AG09309 (cell line): Measurements from ENCODE around the gene PRIM1.

Source experiments
- DNase-seq: peaks from one replicate; pipeline ENCODE4 v3.0.0-alpha.2; 2010; ENCODE audit warnings: low read depth
- H3K4me3 ChIP-seq: 2 replicates; pipeline ENCODE4 v1.5.1; 2011; ENCODE audit warnings: mild to moderate bottlenecking, low read depth, low read length, moderate library complexity; ENCODE audit not compliant: control insufficient read depth
- CTCF ChIP-seq: IDR thresholded peaks from 2 replicates; pipeline ENCODE4 v1.5.1; 2011; ENCODE audit warnings: mild to moderate bottlenecking, low read depth, low read length, inconsistent platforms; ENCODE audit not compliant: insufficient read depth, control insufficient read depth; ENCODE audit errors: missing control alignments

PRIM1 gene

GRCh38 chr12:56688129-56688845, 63.8 kb downstream of the PRIM1 start, which contains the start of gene PTGES3:
PTGES3 (minus strand) TSS chr12:56688284; CDS start chr12:56687999, 285 bp downstream.
- DNase-seq, result peak; percentile 86
- peak within 1 kb of the TSS; percentile 92 for H3K4me3 ChIP-seq
- no peak for TF ChIP-seq CTCF

- no peak for DNase-seq
- peak overlapping the region; percentile 92 for H3K4me3 ChIP-seq
- TF ChIP-seq CTCF, result no peak
Observed at GRCh38 chr12:56687223-56688128, 64.6 kb downstream of the PRIM1 start.

- no peak overlapping the region; the same call in 1 of the 2 replicates for H3K4me3 ChIP-seq
- no peak for DNase-seq
Observed at GRCh38 chr12:56684745-56685359, 67.3 kb downstream of the PRIM1 start.

GRCh38 chr12:56682323-56682722, 69.8 kb downstream of the PRIM1 start:
- DNase-seq, result no peak
- H3K4me3 ChIP-seq, result no peak overlapping the region
- no peak for TF ChIP-seq CTCF

More at GRCh38 chr12:56684745-56685359, 67.3 kb downstream of the PRIM1 start:
- no peak for TF ChIP-seq CTCF
